ENCODE results near the gene DCLK2. TPM values are rescaled to one million over a fixed set of nuclear protein-coding genes. Genes with fewer than 3 reads are reported as not detected.

DCLK2 gene
- total and polyA plus RNA-seq, 2 experiments from 2014 or later = 3.2 to 4.8 TPM

DNA sequence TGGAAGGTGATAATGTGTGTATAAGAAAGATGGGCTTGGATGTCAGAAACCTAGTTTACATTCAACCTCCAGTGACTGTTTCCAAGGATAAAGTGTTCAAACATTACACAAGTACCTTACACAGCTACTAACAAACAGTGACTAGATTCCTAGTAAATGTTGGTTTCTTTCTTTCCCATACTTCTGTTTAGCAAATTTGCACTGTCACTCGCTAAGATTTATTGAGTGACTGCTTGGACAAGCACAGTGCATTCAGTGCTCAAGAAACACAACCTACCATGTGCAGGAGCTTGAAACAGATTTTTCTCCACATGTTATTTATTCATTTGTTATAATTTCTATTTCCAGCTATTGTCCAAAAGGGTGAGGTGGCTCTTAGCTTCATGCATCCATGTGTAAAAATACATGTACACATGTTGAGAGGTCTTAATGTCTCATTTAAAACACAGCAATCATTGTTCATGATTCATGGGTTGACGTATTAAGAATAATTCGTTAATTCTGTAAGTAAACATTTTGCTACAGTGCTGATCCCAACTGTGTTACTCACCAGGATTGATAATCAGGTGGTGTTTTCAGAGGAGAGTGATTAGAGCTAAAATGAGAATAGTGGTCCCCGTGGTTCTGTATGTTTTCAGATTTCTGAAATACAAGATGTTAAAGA lies 153.0 kb downstream of the DCLK2 start:
- Histone ChIP-seq H3K36me3 (no peaks in the 10 kb centered on the region), H3K27me3 (no peaks in the 10 kb centered on the region), H3K9me3 (ENCODE audit: low read depth) (no peaks in the 10 kb centered on the region), H3K4me1 (ENCODE audit: low read depth) (no peaks in the 10 kb centered on the region), H3K4me3 (no peak overlapping the region), H3K27ac (no peak overlapping the region)
- no peak for TF ChIP-seq CTCF (IDR thresholded peaks at IDR 0.05; ENCODE audit: low read depth, low read length)
- DNase-seq (ENCODE audit: low read depth in 1 of 2, low spot score in 1 of 2) = no peak

GRCh38 chr4:150232029-150232428 lies 153.8 kb downstream of the DCLK2 start:
- no peak for DNase-seq (ENCODE audit: low read depth in 1 of 2, low spot score in 1 of 2)
- no peak overlapping the region for H3K4me3 ChIP-seq
- TF ChIP-seq CTCF (IDR thresholded peaks at IDR 0.05; ENCODE audit: low read depth, low read length) = no peak

DNA sequence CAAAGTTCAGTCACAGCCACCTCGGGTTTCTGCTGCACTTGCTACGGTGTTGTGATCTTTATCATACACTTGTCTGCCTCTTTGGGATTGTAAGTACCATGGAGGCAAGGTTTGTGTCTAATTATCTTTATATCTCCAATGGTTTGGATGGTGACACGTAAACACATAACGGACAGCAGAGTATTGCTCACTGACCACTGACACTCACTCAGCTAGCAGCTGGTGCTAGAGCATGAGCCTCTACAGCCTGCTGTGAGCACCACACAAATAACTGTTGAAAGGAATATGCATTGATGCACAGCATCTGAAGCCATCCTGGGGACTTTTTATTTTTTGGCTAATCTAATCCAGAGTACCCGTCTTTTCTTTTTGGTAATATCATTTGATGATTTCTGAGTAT lies 156.0 kb downstream of the DCLK2 start:
- no peak for DNase-seq (ENCODE audit: low read depth in 1 of 2, low spot score in 1 of 2)
- no peak overlapping the region for H3K4me3 ChIP-seq
- H3K36me3 ChIP-seq = no peaks in the 10 kb centered on the region
- no peak for TF ChIP-seq CTCF (IDR thresholded peaks at IDR 0.05; ENCODE audit: low read depth, low read length)
- H3K9me3 ChIP-seq (ENCODE audit: low read depth) = no peaks in the 10 kb centered on the region
- H3K27me3 ChIP-seq = no peaks in the 10 kb centered on the region
- no peak overlapping the region for H3K27ac ChIP-seq
- H3K4me1 ChIP-seq (ENCODE audit: low read depth) = peaks cover 5% of the 10 kb centered on the region

More at GRCh38 chr4:150232029-150232428, 153.8 kb downstream of the DCLK2 start:
- Histone ChIP-seq H3K4me1 (ENCODE audit: low read depth) (peaks cover 5% of the 10 kb centered on the region), H3K36me3 (no peaks in the 10 kb centered on the region), H3K9me3 (ENCODE audit: low read depth) (no peaks in the 10 kb centered on the region), H3K27ac (no peak overlapping the region), H3K27me3 (no peaks in the 10 kb centered on the region)

DNA sequence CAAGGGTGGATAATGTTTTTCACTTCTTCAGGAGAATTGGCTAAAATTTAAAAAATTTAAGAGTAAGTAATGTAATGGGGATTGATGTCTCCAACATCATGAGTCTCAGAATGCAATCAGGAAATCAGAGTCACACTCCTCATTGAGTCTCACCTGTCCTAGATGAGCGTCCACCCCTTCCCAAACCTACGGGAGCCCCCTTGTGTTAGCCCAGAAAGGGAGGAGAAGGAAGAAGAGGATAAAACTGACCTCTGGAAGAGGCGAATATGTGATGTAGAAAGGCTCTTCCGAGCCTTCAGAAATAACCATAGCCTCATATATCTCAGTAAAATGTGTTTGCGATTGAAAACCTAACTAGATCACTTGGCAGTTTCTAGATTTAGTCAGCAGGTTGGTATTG lies 157.1 kb downstream of the DCLK2 start:
- no peaks in the 10 kb centered on the region for H3K9me3 ChIP-seq (ENCODE audit: low read depth)

DNA sequence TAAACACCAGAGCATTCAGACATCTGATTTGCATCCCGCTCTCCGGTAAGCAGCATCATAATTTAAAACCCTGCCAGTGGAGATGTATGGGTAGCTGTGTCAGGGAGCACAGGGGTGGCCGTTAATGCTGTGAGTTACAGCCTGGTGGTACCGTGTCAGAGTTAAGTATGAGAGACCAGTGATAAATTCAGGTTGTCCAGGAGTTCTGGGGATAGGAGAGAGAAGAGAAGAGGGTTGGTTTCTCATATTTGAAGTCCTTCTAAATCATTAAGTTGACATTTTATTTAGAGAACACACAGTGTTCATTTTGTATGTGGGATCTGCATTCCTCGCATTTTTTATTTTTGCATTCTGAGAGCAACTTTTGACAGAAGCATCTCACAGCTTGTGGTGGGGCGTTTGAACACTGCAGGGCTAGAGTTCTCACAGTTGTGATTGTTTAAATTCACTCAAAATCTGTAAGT lies 157.6 kb downstream of the DCLK2 start:
- no peak for TF ChIP-seq CTCF (IDR thresholded peaks at IDR 0.05; ENCODE audit: low read depth, low read length)
- H3K27ac ChIP-seq = no peak overlapping the region

More for the DNA sequence above, 157.1 kb downstream of the DCLK2 start:
- no peak for TF ChIP-seq CTCF (IDR thresholded peaks at IDR 0.05; ENCODE audit: low read depth, low read length)
- Histone ChIP-seq H3K4me3 (no peak overlapping the region), H3K27ac (no peak overlapping the region), H3K27me3 (no peaks in the 10 kb centered on the region), H3K36me3 (no peaks in the 10 kb centered on the region), H3K4me1 (ENCODE audit: low read depth) (peaks cover 5% of the 10 kb centered on the region)
- no peak for DNase-seq (ENCODE audit: low read depth in 1 of 2, low spot score in 1 of 2)

More for the DNA sequence above, 157.6 kb downstream of the DCLK2 start:
- peak in 1 of 2 donors; percentile 60 for DNase-seq (ENCODE audit: low read depth in 1 of 2, low spot score in 1 of 2)
- Histone ChIP-seq H3K9me3 (ENCODE audit: low read depth) (no peaks in the 10 kb centered on the region), H3K27me3 (no peaks in the 10 kb centered on the region), H3K36me3 (no peaks in the 10 kb centered on the region), H3K4me3 (no peak overlapping the region), H3K4me1 (ENCODE audit: low read depth) (peaks cover 5% of the 10 kb centered on the region)
